Measurements from ENCODE around the gene CFAP61. TPM values are rescaled to one million over a fixed set of nuclear protein-coding genes. Genes with fewer than 3 reads are reported as not detected.

CFAP61 gene
- total and polyA plus RNA-seq, 2 experiments from 2014 or later, result 0.21 TPM; not detected in 1

GRCh38 chr20:20095114-20095872, 43.0 kb downstream of the CFAP61 start:
- no peak for DNase-seq (ENCODE audit: low spot score)
- Histone ChIP-seq H3K27me3 (ENCODE audit: insufficient read depth) (no peaks in the 10 kb centered on the region), H3K4me3 (no peak overlapping the region), H4K20me1 (replicated peaks; ENCODE audit: insufficient read depth) (no peaks in the 10 kb centered on the region), H3K9me2 (ENCODE audit: insufficient read depth) (no peaks in the 10 kb centered on the region), H2AFZ (no peak overlapping the region), H3K4me1 (ENCODE audit: insufficient read depth) (no peaks in the 10 kb centered on the region), H3K36me3 (ENCODE audit: insufficient read depth) (no peaks in the 10 kb centered on the region), H3K4me2 (no peak overlapping the region), H3K79me2 (replicated peaks; ENCODE audit: insufficient read depth) (no peaks in the 10 kb centered on the region), H3K27ac (ENCODE audit: low read depth) (no peak overlapping the region), H3F3A (replicated peaks; ENCODE audit: low read depth) (no peaks in the 10 kb centered on the region)
- TF ChIP-seq EZH2phosphoT487 (IDR thresholded peaks at IDR 0.05; ENCODE audit: unreplicated experiment), result no peak
- TF ChIP-seq REST (IDR thresholded peaks at IDR 0.05; ENCODE audit: unreplicated experiment), result no peak
- Mint-ChIP-seq H3K4me1 (no peaks in the 10 kb centered on the region), H3K9me3 (no peaks in the 10 kb centered on the region), H3K36me3 (ENCODE audit: low read depth) (no peaks in the 10 kb centered on the region), H3K27ac (no peak overlapping the region), H3K27me3 (ENCODE audit: insufficient read depth, low read depth, poor library complexity) (no peaks in the 10 kb centered on the region), H3K4me3 (no peak overlapping the region)
- no peak for ATAC-seq

- Histone ChIP-seq H3K36me3 (ENCODE audit: insufficient read depth) (no peaks in the 10 kb centered on the region), H3K4me2 (no peak overlapping the region), H3K4me3 (no peak overlapping the region), H3K27ac (ENCODE audit: low read depth) (no peak overlapping the region), H3K4me1 (ENCODE audit: insufficient read depth) (no peaks in the 10 kb centered on the region), H4K20me1 (replicated peaks; ENCODE audit: insufficient read depth) (no peaks in the 10 kb centered on the region), H3K27me3 (ENCODE audit: insufficient read depth) (no peaks in the 10 kb centered on the region), H3F3A (replicated peaks; ENCODE audit: low read depth) (no peaks in the 10 kb centered on the region), H3K9me2 (ENCODE audit: insufficient read depth) (no peaks in the 10 kb centered on the region), H3K79me2 (replicated peaks; ENCODE audit: insufficient read depth) (no peaks in the 10 kb centered on the region), H2AFZ (peak overlapping the region; percentile 39; the same call in 1 of the 2 replicates)
- H3K4me3 Mint-ChIP-seq, result no peak overlapping the region
- no peaks in the 10 kb centered on the region for H3K27me3 Mint-ChIP-seq (ENCODE audit: insufficient read depth, low read depth, poor library complexity)
- no peaks in the 10 kb centered on the region for H3K9me3 Mint-ChIP-seq
- H3K27ac Mint-ChIP-seq, result no peak overlapping the region
- ATAC-seq (no peak), DNase-seq (ENCODE audit: low spot score) (no peak)
- no peaks in the 10 kb centered on the region for H3K36me3 Mint-ChIP-seq (ENCODE audit: low read depth)
- no peaks in the 10 kb centered on the region for H3K4me1 Mint-ChIP-seq
- no peak for TF ChIP-seq JUNB (IDR thresholded peaks at IDR 0.05; ENCODE audit: unreplicated experiment)
- no peak for TF ChIP-seq NANOG (IDR thresholded peaks at IDR 0.05; ENCODE audit: borderline replicate concordance)
- TF ChIP-seq CREB1 (CRISPR knock-in tag; IDR thresholded peaks at IDR 0.05; ENCODE audit: low read depth), result no peak
- TF ChIP-seq STAT1 (IDR thresholded peaks at IDR 0.05; ENCODE audit: unreplicated experiment), result no peak
- no peak for TF ChIP-seq ZNF114 (CRISPR knock-in tag; IDR thresholded peaks at IDR 0.05)
- no peak for TF ChIP-seq ZNF462 (CRISPR knock-in tag; IDR thresholded peaks at IDR 0.05)
- no peak for TF ChIP-seq EZH2 (IDR thresholded peaks at IDR 0.05; ENCODE audit: low read depth, unreplicated experiment)
- no peak for TF ChIP-seq ETS1 (IDR thresholded peaks at IDR 0.05)
Observed at GRCh38 chr20:20096421-20096820, 44.1 kb downstream of the CFAP61 start.

Measured in GM23338 (cell line).